Glomerular endothelial cell (primary cell): Measurements from ENCODE around the gene GOLGA6L7. TPM values are rescaled to one million over a fixed set of nuclear protein-coding genes. Genes with fewer than 3 reads are reported as not detected.
"Not testable (repeated sequence)": the region's sequence is repeated elsewhere in the genome, so short reads cannot be mapped to it uniquely, and the experiment has no call there.

Source experiments
- DNase-seq: peaks from one replicate; pipeline ENCODE4 v3.0.0-alpha.2; 2011; ENCODE audit warnings: low read depth, low spot score; ENCODE audit errors: extremely low read depth
- total RNA-seq: library from RNA; depleted of rRNA; stranded (reverse); fragments of >200 nt; gene quantifications from 2 replicates; pipeline ENCODE4 v1.2.3, GENCODE V29; 2015

GOLGA6L7 gene
- total RNA-seq, 1 donor from 2014 or later: not detected

GRCh38 chr15:28885128-28885629 is 36.7 kb upstream of the GOLGA6L7 start:
- DNase-seq: no peak

DNA sequence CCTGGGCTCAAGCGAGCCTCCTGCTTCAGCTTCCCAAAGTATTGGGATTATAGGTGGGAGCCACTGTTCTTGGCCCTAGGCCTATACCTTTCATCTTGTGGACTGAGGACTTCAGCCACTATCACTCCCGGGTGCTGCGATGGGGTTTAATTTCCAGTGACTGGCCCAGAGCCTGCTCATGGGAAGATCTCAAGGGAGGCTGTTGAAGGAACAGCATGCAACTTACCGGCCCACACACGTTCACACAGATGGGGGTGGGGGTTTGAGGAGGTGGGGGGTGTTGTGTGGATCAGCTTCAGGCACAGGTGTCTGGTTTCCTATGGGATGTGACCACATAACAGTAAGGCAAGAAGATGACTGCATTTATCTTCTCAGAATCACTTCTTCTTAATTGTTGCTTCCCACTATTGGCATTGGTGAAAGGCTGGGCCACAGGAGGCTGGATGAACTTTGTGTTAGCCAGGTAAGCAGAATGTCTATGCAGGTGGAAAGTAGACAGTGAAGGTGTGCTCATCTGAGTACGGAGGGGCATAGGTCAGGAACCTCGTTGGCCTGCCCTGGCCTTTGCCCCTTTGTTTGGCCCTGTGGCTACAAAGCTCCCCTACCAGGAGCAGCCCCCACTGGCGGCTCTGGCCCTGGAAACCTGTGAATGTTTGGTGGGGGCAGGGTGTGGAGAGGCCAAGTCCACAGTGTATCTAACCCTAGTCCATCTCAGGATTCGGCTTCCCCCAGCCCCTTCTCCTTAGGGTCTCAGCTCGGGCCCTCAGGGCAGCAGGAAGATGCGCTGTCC is 35.9 kb upstream of the GOLGA6L7 start:
- no peak for DNase-seq

GRCh38 chr15:28881600-28881999 is 33.2 kb upstream of the GOLGA6L7 start:
- no peak for DNase-seq

DNA sequence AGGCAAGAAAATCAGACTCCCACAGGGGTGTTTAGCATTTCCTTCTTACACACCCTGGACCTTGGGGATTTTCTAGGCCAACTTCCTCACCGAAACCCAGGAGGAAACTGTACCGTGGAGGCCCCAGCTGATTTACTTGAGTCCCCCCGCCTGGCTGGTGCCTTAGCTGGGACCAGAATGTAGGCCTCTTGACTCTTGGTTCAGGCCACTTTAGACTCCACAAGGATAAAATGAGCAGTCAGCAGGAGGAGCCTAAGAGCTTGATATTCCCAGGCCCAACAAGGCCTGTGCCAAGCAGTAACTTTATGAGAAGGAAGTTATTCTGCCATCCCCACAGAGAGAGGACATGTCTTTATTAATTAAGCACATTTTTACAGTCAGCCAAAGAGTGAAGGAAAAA is 32.7 kb upstream of the GOLGA6L7 start:
- DNase-seq: no peak

DNA sequence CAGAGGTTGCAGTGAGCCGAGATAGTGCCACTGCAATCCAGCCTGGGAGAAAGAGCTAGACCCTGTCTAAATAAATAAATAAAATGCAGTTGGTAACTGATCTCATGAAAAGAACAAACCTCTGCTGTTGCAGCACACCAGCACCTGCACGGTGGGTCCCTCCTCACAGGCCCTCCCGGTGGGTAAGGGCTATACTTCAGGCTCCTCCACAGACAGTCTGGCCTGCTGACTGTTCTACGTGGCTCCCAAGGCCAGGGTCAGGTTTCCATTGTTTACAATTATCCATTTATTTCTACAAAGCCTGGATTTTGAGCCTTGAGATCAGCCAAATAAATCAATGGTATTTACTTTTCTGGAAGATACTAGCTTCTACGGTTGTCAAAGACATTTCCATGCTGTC is 32.2 kb upstream of the GOLGA6L7 start:
- no peak for DNase-seq

GRCh38 chr15:28879551-28879950 is 31.1 kb upstream of the GOLGA6L7 start:
- DNase-seq: no peak

DNA sequence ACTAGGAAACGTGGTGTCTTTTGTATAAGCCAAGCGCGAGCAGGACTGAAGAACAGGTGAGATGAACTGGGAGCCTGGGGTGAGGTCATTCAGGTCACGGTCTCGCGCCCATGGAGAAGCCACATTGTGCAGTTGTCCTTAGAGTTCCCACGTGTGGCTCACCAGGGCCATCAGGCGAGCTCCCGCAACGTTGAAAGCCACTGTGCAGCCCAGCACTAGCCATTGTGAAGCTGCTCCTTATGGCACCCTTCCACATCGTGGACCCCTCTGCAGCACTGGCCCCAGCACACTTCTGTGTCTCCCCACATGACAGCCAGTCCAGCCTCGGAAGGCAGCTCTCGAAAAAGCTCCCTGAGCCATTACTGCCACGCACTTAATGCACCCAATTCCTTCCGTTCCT is 29.8 kb upstream of the GOLGA6L7 start:
- DNase-seq: no peak

DNA sequence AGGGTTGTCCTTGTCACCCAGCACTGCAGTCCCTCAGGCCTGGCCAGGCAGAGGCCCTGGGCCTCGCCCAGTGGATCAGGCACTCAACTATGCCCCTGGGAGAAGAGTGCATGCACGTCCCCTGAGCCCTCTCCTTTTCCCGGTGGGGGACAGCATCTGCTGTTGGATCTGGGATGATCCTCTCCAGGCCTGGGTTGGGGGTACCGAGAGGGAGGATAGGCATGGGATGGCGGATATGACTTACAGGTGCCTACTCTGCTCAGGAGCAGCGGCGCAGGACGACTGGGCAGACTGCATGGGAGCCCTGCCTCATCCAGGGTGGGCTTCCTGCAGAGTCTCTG is 28.4 kb upstream of the GOLGA6L7 start:
- no peak for DNase-seq

- no peak for DNase-seq
Observed at GRCh38 chr15:28876131-28876844, 27.8 kb upstream of the GOLGA6L7 start.

- no peak for DNase-seq
Observed at GRCh38 chr15:28875461-28876000, 27.1 kb upstream of the GOLGA6L7 start.

GRCh38 chr15:28873585-28874190 is 25.2 kb upstream of the GOLGA6L7 start:
- no peak for DNase-seq

DNA sequence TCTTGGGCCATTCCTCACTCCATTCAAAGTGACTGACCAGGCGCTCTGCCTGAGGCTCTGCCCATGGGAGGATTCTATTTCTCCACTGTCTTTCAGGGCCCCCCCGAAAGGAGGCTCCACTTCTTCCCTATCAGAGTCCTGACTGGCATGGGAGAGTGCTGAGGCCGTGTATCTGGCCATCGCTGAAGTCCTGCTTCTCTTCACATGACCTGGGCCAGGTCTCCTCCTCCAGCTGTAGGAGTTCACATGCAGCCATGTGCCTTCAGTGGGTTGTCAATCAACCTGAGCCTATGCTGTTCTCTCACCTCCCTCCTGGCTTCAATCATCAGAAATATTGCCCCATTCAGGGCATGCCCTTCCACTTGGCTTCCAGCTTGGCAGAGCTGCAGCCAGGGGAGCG is 24.6 kb upstream of the GOLGA6L7 start:
- DNase-seq: no peak

- no peak for DNase-seq
Observed at GRCh38 chr15:28871168-28871567, 22.7 kb upstream of the GOLGA6L7 start.

DNA sequence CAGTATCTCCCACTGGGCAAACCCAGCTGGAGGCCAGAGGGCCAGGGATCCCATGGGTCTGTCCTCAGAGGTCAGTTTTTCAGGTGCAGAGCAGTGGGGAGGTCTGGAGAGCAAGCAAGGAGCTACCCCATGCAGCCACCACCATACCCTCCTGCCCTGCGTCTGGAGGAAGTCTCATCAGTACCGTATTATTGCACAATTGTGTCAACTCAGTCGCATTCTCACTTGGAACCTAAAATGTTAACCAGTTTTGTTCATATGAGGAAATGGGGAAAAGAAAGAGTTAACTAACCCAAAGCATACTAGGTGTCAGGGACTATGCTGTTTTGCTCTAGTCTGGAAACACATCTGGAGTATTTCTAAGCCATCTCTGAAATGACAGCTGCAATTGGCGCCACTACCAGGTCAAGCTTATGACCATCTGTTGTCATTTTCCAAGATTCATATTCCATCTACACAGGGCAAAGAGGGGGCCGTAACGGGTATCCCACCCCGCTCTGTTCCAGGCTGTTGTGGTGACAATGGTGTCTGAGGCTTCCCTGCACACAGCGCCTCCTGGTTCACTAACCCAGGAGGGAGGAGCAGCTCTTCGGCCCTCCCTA is 20.4 kb upstream of the GOLGA6L7 start:
- no peak for DNase-seq

DNA sequence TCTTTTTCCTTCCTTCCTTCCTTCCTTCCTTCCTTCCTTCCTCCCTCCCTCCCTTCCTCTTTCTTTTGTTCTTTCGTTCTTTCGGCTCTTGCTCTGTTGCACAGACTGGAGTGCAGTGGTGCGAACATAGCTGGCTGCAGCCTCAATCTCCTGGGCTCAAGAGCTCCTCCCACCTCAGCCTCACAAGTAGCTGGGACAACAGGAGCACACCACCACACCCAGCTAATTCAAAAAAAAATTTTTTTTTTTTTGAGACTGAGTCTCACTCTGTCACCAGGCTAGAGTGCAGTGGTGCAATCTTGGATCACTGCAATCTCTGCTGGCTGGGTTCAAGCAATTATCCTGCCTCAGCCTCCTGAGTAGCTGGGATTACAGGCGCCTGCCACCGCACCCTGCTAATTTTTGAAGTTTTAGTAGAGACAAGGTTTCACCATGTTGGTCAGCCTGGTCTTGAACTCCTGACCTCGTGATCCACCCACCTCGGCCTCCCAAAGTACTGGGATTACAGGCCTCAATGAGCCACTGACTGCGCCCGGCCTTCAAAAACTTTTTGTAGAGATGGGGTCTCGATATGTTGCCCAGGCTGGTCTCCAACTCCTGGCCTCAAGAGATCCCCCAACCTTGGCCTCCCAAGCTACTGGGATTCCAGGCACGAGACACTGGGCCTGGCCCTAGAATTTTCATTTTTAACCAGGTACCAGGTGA is 13.3 kb upstream of the GOLGA6L7 start:
- not testable (repeated sequence) for DNase-seq

- no peak for DNase-seq
Observed at GRCh38 chr15:28861031-28861534, 12.6 kb upstream of the GOLGA6L7 start.

- not testable (repeated sequence) for DNase-seq
Observed at GRCh38 chr15:28854578-28854977, 6.1 kb upstream of the GOLGA6L7 start.

DNA sequence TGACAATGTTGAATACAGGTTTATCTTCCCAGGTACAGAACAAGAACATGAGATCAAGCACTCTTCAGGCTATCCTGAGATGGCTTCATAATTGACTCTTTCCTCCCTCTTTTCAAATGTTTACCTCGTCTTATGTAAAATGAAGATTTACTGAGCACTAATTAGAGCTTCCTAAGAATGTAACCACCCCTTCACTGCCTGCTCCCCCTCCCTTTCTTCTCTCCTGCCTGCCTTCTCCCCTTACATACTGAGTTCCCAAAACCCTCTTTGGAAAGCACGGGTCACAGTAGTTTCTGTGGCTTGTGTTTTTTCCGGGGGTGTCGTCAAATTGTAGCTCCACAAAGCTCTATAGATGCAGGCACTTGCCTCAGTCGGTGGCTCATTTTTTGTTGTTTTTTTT is 5.2 kb upstream of the GOLGA6L7 start:
- DNase-seq: not testable (repeated sequence)

DNA sequence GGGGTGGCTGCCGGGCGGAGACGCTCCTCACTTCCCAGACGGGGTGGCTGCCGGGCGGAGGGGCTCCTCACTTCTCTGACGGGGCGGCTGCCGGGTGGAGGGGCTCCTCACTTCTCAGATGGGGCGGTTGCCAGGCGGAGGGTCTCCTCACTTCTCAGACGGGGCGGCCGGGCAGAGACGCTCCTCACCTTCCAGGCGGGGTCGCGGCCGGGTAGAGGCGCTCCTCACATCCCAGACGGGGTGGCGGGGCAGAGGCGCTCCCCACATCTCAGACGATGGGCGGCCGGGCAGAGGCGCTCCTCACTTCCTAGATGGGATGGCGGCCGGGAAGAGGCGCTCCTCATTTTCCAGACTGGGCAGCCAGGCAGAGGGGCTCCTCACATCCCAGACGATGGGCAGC is 1.3 kb upstream of the GOLGA6L7 start:
- not testable (repeated sequence) for DNase-seq

- not testable (repeated sequence) for DNase-seq
Observed at GRCh38 chr15:28849271-28849670, 827 bp upstream of the GOLGA6L7 start.
